OCI-LY3 (cell line): Measurements from ENCODE around the gene CALR.

Experiments
- EZH2phosphoT487 ChIP-seq: fragments of 200-600 bp; shearing (Covaris generic); IDR thresholded peaks from 2 replicates; pipeline ENCODE4 v1.6.1; 2018; ENCODE audit warnings: antibody characterized with exemption, mixed run types, low read depth
- TF ChIP-seq, protein P1 (sequence below): fragments of 200-600, 300-600 bp; sonication (generic); IDR thresholded peaks from 2 replicates; pipeline ENCODE4 v1.5.1; 2014; ENCODE audit warnings: antibody characterized with exemption, low read length, low read depth

DNA sequence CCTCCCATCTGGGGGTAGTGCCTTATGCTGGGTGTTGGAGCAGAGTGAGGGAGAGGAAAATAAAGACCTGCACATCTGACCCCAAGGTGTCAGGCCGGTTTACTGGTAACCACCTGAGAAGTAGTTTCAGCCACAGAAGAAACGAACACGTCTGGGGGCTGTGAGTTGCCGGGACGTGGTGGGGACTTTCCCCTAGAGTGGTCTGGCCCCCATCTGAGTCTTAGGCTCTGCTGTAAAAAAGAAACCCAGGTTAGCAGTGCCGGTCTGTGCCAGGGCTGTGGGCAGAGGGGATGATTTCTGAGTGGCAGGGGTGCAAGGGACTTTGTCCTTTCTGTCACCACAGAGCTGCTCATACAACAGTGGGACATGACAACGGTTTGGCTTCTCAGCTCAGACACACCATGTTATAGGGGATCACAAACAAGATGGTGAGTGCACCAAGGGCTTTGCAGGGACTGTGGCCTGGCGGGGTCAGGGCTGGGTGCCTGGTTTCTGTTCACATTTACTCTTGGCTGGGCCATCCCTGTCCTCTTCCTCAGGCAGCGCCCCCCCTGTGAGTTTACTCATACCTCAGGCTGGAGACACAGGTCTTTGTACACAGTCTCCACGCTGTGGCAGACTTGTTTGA, 38.4 kb upstream of the CALR start:
- TF ChIP-seq, protein P1, sequence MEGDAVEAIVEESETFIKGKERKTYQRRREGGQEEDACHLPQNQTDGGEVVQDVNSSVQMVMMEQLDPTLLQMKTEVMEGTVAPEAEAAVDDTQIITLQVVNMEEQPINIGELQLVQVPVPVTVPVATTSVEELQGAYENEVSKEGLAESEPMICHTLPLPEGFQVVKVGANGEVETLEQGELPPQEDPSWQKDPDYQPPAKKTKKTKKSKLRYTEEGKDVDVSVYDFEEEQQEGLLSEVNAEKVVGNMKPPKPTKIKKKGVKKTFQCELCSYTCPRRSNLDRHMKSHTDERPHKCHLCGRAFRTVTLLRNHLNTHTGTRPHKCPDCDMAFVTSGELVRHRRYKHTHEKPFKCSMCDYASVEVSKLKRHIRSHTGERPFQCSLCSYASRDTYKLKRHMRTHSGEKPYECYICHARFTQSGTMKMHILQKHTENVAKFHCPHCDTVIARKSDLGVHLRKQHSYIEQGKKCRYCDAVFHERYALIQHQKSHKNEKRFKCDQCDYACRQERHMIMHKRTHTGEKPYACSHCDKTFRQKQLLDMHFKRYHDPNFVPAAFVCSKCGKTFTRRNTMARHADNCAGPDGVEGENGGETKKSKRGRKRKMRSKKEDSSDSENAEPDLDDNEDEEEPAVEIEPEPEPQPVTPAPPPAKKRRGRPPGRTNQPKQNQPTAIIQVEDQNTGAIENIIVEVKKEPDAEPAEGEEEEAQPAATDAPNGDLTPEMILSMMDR, result peak; percentile 54
- no peak for TF ChIP-seq EZH2phosphoT487
